HCT116 (cell line): ENCODE measurements around the gene OR10H2. TPM values are rescaled to one million over a fixed set of nuclear protein-coding genes. Genes with fewer than 3 reads are reported as not detected.

Experiments
- ATAC-seq: fragments of 200-7000 bp; cut with Tn5 transposase; 2 replicates; pipeline ENCODE4 v1.9.1; 2020; ENCODE audit warnings: mild to moderate bottlenecking, moderate library complexity
- BruUV-seq: library from RNA; stranded (reverse); fragments of 400-500 nt; replicated peaks from 2 replicates; lab custom pipeline; 2021; lab: Mats Ljungman, UMichigan
- CTCF ChIA-PET: fragments of 300-600 bp; sonication (Branson Sonifier 250); formaldehyde crosslinking; loops from one replicate; lab custom pipeline; 2021; ENCODE audit warnings: antibody characterized with exemption; lab: Charles Lee
- POLR2A ChIA-PET: fragments of 300-600, 350-600 bp; sonication (Branson Sonifier 250); formaldehyde crosslinking; loops from one replicate; lab custom pipeline; 2021; ENCODE audit warnings: antibody characterized with exemption; lab: Charles Lee
- RAD21 ChIA-PET, 2 experiments: fragments of 300-600 bp; sonication (Branson Sonifier 250); formaldehyde crosslinking; loops; one replicate each; lab custom pipeline; 2023; ENCODE audit warnings: low total read pairs in 2 of 2; ENCODE audit not compliant: uncharacterized antibody in 2 of 2, unreplicated experiment in 2 of 2, low non-redundant PET in 1 of 2; lab: Charles Lee
- DNase-seq: peaks from one replicate; pipeline ENCODE4 v3.0.0-alpha.2; 2010; ENCODE audit warnings: low read depth, low spot score
- H2AFZ ChIP-seq: fragments of 200-600 bp; shearing (Covaris generic), sonication (generic); 2 replicates; pipeline ENCODE4 v1.6.1; 2017; ENCODE audit warnings: low read depth, mixed run types, mixed read lengths, antibody characterized with exemption, low read length; ENCODE audit not compliant: poor library complexity, severe bottlenecking
- H3K27ac ChIP-seq: 2 replicates; pipeline ENCODE4 v1.5.1; 2012; ENCODE audit warnings: low read depth, low read length
- H3K27me3 ChIP-seq: fragments of 200-600 bp; sonication (generic); 2 replicates; pipeline ENCODE4 v1.6.1; 2016; ENCODE audit warnings: mixed run types, low read length, mixed read lengths; ENCODE audit not compliant: insufficient read depth
- H3K36me3 ChIP-seq, 2 experiments: fragments of 200-500 bp in 1 of 2; fragments of 200-600 bp in 1 of 2; sonication (Bioruptor generic) in 1 of 2; sonication (generic) in 1 of 2; 2 replicates each; pipeline versions ENCODE4 v1.5.1 to v1.6.1; 2014 to 2016; ENCODE audit warnings: low read length in 2 of 2, inconsistent platforms in 1 of 2, mixed read lengths in 1 of 2, mixed run types in 1 of 2; ENCODE audit not compliant: insufficient read depth in 2 of 2, control insufficient read depth in 1 of 2
- H3K4me1 ChIP-seq, 2 experiments: fragments of 200-600 bp in 1 of 2; sonication (generic) in 1 of 2; 2 replicates each; pipeline versions ENCODE4 v1.5.1 to v1.6.1; 2012 to 2017; ENCODE audit warnings: low read length in 2 of 2, inconsistent platforms in 1 of 2, mild to moderate bottlenecking in 1 of 2, mixed read lengths in 1 of 2, mixed run types in 1 of 2, moderate library complexity in 1 of 2; ENCODE audit not compliant: insufficient read depth in 2 of 2, control insufficient read depth in 1 of 2
- H3K4me2 ChIP-seq: fragments of 200-600 bp; sonication (generic); 2 replicates; pipeline ENCODE4 v1.6.1; 2017; ENCODE audit warnings: mixed run types, low read length, mixed read lengths
- H3K4me3 ChIP-seq, 2 experiments: fragments of 200-600 bp in 1 of 2; sonication (generic) in 1 of 2; replicated peaks in 1 of 2; 2 replicates each; pipeline ENCODE4 v1.5.1; 2011 to 2016; ENCODE audit warnings: low read length in 2 of 2, control low read depth in 1 of 2, low read depth in 1 of 2, mild to moderate bottlenecking in 1 of 2, mixed read lengths in 1 of 2, mixed run types in 1 of 2
- H3K79me2 ChIP-seq: fragments of 200-600 bp; sonication (generic); 2 replicates; pipeline ENCODE4 v1.6.1; 2017; ENCODE audit warnings: mild to moderate bottlenecking, mixed run types, low read length, moderate library complexity, mixed read lengths; ENCODE audit not compliant: insufficient read depth
- H3K9ac ChIP-seq: fragments of 200-600 bp; sonication (generic); 2 replicates; pipeline ENCODE4 v1.6.1; 2016; ENCODE audit warnings: low read length, mixed read lengths
- H3K9me2 ChIP-seq: fragments of 200-600 bp; sonication (generic), shearing (Covaris generic); 2 replicates; pipeline ENCODE4 v1.6.1; 2017; ENCODE audit warnings: mixed run types, mild to moderate bottlenecking, moderate library complexity; ENCODE audit not compliant: insufficient read depth
- H3K9me3 ChIP-seq, 2 experiments: fragments of 200-500 bp in 1 of 2; fragments of 200-600 bp in 1 of 2; sonication (Bioruptor generic) in 1 of 2; sonication (generic) in 1 of 2; 2 replicates each; pipeline ENCODE4 v1.6.1; 2014 to 2017; ENCODE audit warnings: low read length in 2 of 2, mixed read lengths in 2 of 2, inconsistent platforms in 1 of 2, low read depth in 1 of 2, mild to moderate bottlenecking in 1 of 2, mixed run types in 1 of 2, moderate library complexity in 1 of 2; ENCODE audit not compliant: control insufficient read depth in 1 of 2, insufficient read depth in 1 of 2
- H4K20me1 ChIP-seq: fragments of 200-600 bp; sonication (generic), shearing (Covaris generic); 2 replicates; pipeline ENCODE4 v1.6.1; 2017; ENCODE audit warnings: mixed run types, mild to moderate bottlenecking, moderate library complexity; ENCODE audit not compliant: insufficient read depth
- CBX3 ChIP-seq: IDR thresholded peaks from 2 replicates; pipeline ENCODE4 v1.6.1; 2012; ENCODE audit warnings: low read depth
- EGR1 ChIP-seq: IDR thresholded peaks from 2 replicates; pipeline ENCODE4 v1.6.1; 2012; ENCODE audit warnings: low read depth
- JUND ChIP-seq: IDR thresholded peaks from 2 replicates; pipeline ENCODE4 v1.6.1; 2012
- POLR2A ChIP-seq: IDR thresholded peaks from 2 replicates; pipeline ENCODE4 v1.7.0; 2011; ENCODE audit warnings: borderline replicate concordance; ENCODE audit not compliant: insufficient read depth, insufficient read length; ENCODE audit errors: extremely low read depth
- RAD21 ChIP-seq: IDR thresholded peaks from 2 replicates; pipeline ENCODE4 v1.6.1; 2012; ENCODE audit warnings: low read depth, mild to moderate bottlenecking
- SRF ChIP-seq: IDR thresholded peaks from 2 replicates; pipeline ENCODE4 v1.6.1; 2012; ENCODE audit warnings: low read depth
- TCF7L2 ChIP-seq: IDR thresholded peaks from 2 replicates; pipeline ENCODE4 v1.7.0; 2011; ENCODE audit warnings: borderline replicate concordance, inconsistent platforms; ENCODE audit not compliant: insufficient read depth, insufficient read length; ENCODE audit errors: extremely low read depth
- intact Hi-C: fragments of 100-400 bp; cut with micrococcal nuclease; formaldehyde crosslinking; loops from 2 replicates; pipeline ENCODE4 v1.10.0; 2022
- total RNA-seq: library from RNA; stranded (reverse); gene quantifications from one replicate; pipeline ENCODE4 v1.2.1, GENCODE V29; 2021; ENCODE audit not compliant: unreplicated experiment

OR10H2 gene
- total RNA-seq, 1 experiment from 2014 or later, result not detected

- no peaks in the 10 kb centered on the region for H3K9me3 ChIP-seq
- H3K9ac ChIP-seq, result no peak overlapping the region
- no peaks in the 10 kb centered on the region for H3K36me3 ChIP-seq
- peaks cover 7 to 9% of the 10 kb centered on the region in 2 experiments; a peak in 2 of 4 replicates for H3K4me1 ChIP-seq
- no peak for DNase-seq
- H3K79me2 ChIP-seq, result no peaks in the 10 kb centered on the region
- intact Hi-C loops, result no loop called here
- no peak overlapping the region for H2AFZ ChIP-seq
- ChIA-PET POLR2A (no interaction called here), CTCF (no interaction called here), RAD21 (no interaction called here)
- peaks cover 10% of the 10 kb centered on the region; the same call in 1 of the 2 replicates for H3K27me3 ChIP-seq
- H4K20me1 ChIP-seq, result no peaks in the 10 kb centered on the region
- H3K4me3 ChIP-seq, result no peak overlapping the region
- 0 out of 2 replicates have a peak overlapping the region, but pooled peaks have one; percentile 27 for H3K4me2 ChIP-seq
- H3K9me2 ChIP-seq, result no peaks in the 10 kb centered on the region
- BruUV-seq, result no TSS peak
- H3K27ac ChIP-seq, result no peak overlapping the region
- TF ChIP-seq SRF (no peak), EGR1 (no peak), RAD21 (no peak)
- TF ChIP-seq, all 23 proteins: peak for 0
- peak; percentile 47 for ATAC-seq
Observed at GRCh38 chr19:15701757-15702533, 25.9 kb upstream of the OR10H2 start.

GRCh38 chr19:15702534-15702930 is 25.3 kb upstream of the OR10H2 start:
- TF ChIP-seq JUND (no peak), CBX3 (no peak), POLR2A (no peak), TCF7L2 (no peak)
- TF ChIP-seq, all 23 proteins: peak for 0
- intact Hi-C loops, result no loop called here
- peaks cover 7 to 9% of the 10 kb centered on the region in 2 experiments; a peak in 2 of 4 replicates for H3K4me1 ChIP-seq
- ChIA-PET POLR2A (no interaction called here), CTCF (no interaction called here), RAD21 (interaction anchor here in 1 of 2 experiments (0.6 kb wide), 1 partner anchor 480 kb away, joined by 6 read pairs; no protein-coding TSS in a partner anchor)
- H2AFZ ChIP-seq, result no peak overlapping the region
- H3K4me3 ChIP-seq, result no peak overlapping the region
- DNase-seq (peak; percentile 16), ATAC-seq (peak; percentile 76)
- H3K9me3 ChIP-seq, result no peaks in the 10 kb centered on the region
- H3K27me3 ChIP-seq, result peaks cover 10% of the 10 kb centered on the region; the same call in 1 of the 2 replicates
- H3K79me2 ChIP-seq, result no peaks in the 10 kb centered on the region
- no peaks in the 10 kb centered on the region for H4K20me1 ChIP-seq
- H3K27ac ChIP-seq, result no peak overlapping the region
- H3K9me2 ChIP-seq, result no peaks in the 10 kb centered on the region
- H3K4me2 ChIP-seq, result 0 out of 2 replicates have a peak overlapping the region, but pooled peaks have one; percentile 27
- H3K36me3 ChIP-seq, result no peaks in the 10 kb centered on the region
- H3K9ac ChIP-seq, result no peak overlapping the region
- no TSS peak for BruUV-seq
